Measurements from ENCODE around the gene TLCD3A.
"Not testable (repeated sequence)": the region's sequence is repeated elsewhere in the genome, so short reads cannot be mapped to it uniquely, and the experiment has no call there.

The TLCD3A gene

DNA sequence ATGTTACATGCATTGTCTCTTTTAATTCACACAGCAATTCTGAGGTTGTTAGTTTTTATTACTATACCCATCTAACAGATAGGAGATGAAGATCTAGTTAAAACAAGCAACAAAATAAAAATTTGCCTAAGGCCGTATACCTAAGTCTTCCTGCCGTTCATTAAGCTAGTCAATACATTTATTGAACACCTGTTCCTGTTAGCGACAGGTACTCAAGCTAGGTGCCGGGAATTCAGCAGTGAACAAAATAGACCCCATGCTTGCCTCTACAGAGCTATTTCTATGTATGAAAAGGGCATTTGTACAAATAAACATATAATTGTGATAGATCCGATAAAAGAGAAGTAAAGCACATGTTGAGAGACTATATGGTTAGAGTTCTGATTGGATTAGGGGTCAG lies 14.3 kb upstream of the TLCD3A start:
- DNase-seq, result no peak

DNA sequence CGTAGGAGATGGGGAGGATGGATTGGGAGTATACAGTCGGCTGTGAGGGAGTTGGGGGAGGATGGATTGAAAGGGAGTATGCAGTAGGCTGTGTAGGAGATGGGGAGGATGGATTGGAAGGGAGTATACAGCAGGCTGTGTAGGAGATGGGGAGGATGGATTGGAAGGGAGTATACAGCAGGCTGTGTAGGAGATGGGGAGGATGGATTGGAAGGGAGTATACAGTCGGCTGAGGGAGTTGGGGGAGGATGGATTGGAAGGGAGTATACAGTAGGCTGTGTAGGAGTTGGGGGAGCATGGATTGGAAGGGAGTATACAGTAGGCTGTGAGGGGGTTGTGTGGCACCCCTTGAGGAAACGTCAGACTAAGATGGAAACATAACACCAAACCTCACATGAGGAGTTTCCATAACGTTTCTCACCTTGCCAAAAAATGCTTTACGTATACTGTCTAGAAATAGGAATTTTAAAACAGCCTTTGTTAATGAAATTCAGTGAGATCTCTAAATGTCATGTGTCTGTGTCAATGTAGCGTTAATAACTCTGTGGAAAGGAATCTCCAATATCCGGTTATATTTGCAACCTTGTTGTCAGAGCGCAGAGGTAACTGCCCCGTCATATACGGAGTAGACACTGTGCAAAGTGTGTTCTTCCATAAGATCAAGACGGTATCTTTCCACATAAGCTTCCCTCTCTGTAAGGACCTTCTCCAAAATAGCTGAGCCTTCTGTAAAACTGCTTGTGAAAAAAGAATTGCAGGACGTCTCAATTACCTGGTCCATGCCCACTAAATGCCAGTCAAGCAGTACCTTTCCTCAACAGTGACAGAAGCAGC lies 11.5 kb upstream of the TLCD3A start:
- DNase-seq, result no peak

DNA sequence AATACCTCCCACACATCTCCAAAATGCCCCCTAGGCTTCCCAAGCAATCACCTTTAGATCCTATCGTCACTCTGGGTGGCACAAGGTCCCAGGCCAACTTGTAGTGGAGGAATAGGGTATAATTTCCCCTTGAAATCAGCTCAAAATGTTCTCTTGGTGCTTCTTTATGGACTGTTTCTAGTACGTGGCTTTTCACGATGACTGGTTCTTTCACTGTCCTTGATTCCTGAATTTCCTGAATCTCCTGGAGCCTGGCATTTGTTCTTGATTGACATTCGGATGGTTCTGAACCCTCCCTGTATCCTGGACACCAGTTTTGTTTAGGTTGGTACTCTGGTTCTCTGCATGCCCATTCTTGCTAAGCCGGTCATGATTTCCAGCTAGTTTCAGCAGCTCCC lies 10.9 kb upstream of the TLCD3A start:
- DNase-seq, result no peak

DNA sequence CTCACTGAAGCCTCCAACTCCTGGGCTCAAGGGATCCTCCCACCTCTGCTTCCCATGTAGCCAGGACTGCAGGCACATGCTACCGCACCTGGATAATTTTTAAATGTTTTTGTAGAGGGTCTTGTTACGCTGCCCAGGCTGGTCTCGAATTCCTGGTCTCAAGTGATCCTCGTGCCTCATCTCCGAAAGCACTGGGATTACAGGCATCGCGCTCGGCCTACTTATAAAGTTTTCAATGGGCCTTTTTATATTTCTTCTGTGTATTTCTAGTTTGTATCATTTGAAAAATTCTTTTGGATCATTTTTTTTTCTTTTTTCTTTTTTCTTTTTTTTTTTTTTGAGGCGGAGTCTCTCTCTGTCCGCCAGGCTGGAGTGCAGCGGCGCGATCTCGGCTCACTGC lies 7.3 kb upstream of the TLCD3A start:
- DNase-seq, result no peak

DNA sequence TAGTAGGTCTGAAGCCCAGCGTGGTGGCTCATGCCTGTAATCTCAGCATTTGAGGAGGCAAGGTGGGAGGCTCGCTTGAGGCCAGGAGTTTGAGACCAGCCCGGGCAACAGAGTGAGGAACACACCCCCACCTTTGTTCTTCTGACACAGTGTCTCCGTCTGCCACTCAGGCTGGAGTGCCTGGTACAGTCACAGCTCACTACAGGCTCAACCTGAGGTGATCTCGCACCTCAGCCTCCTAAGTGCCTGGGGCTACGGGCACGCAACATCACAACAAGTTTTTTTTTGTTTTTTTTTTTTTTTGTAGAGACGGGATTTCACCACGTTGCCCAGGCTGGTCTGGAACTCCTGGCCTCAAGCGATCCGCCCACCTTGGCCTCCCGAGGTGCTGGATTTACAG lies 6.7 kb upstream of the TLCD3A start:
- no peak for DNase-seq

DNA sequence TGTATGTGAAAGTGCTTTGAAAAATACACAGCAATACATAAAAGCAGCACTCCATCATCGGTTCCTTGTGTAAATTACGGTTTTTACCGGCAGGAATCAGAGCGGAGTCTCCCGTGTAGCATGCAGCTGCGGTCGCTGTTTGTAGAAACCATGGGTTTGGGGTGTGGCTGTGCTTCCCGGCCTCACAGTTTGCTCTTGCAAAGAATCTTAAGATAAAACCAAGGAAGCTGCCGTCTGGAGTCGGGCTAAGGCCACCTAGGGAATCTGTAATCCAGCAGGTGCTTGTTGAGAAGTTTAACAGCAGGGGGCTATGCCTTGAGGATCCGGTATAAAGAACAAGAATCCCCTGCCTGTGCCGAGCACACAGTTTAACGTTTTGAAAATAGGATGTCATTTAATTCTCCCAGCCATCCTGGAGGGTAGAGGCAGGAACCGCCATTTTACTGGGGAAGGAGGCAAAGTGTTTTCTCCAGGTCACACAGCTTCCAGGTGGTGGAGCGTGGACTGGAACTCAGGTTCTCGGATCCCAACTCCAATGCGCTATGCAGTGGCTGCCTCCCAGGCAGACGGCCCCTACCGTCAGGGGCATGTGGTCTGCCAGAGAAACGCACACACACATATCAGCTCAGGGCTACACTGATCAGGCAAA lies 6.0 kb upstream of the TLCD3A start:
- no peak for DNase-seq

DNA sequence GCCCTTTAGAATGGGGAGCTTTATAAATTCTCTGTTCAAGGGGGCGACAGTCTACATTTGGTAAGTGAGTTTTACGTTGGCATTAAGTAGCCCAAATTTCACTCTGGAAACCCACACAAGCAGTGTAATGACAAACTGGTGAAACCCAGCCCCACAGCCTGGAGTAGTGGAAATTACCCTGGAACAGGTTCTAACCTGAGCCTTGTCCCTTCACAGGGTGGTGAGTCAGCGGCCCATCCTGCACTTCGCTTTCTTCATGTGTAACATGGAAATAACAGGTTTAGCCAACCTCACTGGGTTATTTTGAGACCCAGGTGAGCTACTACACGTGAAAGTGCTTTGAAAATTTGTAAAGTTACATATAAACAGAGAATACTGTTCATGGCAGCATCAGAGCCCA lies 3.5 kb upstream of the TLCD3A start:
- no peak for DNase-seq

DNA sequence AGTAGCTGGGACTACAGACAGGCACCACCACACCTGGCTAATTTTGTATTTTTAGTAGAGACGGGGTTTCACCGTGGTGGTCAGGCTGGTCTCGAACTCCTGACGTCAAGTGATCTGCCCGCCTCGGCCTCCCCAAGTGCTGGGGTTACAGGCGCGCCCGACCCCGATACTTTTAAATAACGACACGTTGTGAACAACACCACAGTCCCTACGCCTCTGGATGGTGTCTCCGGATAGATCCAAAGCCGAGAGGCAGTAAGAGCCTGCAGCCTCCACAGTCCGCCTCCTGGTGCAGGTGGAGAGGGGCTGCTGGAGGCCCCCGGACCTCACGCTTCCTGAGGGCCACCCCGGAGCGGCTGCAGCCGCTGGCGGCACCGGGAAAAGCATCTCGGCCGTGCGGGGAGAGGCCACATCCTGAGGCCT lies 741 bp upstream of the TLCD3A start:
- DNase-seq, result no peak

DNA sequence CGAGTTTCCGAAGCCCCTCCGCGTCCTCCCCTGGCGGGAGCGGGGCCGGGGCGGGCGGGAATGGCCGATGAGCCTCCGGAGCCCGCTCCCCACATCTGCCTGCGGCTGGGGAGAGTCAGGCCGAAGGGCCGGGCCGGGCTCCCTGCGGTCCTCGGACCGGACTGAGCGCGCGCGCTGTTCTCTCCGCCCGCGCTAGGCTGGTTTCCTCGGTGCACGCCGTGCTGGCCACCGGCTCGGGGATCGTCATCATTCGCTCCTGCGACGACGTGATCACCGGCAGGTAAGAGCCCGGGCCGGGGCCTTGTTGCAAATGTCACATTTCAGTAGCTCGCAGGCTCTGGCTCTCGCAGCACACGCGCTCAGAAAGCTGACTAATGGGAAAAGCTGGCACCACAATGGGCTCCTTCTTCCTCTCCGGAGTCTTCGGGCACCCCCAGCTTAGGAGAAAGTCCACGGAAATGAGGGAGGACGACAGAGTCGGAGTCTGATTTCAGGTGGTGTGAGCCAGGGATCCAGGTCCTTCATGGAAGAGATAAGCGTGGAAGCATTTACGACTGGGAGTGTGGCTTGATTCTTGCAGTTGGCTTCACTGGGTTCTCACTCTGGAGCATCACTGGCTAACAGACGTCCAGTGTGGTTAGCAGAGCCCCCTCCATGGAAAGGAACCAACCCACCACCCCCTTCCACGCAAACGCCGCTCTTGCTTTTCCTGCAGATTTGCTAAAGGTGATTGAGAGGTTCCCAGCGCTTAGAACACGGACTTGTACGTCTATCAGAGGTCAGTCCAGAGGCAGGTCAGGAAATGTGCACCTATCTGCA lies 715 bp downstream of the TLCD3A start:
- peak in 1 of 2 experiments; percentile 21 for DNase-seq

DNA sequence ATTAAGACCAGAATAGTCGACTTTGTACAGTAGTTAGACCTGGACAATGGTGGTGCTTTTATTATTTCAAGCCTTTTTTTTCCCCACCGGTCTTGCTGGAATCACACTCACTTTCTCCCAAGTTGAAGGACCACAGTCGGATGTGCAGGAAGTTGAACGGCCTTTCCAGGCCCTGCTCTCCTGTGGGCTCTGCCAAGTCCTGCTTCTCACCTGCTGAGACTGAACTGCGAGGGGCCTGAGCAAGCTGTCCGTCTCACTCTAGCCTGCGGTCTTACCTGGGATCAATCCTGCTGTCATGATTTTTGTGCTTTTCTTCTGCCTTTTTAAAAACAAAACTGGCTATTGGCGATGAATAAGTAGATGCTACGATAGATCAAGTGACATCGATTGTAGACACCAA lies 1.3 kb downstream of the TLCD3A start:
- DNase-seq, result peak in 1 of 2 experiments; percentile 30

DNA sequence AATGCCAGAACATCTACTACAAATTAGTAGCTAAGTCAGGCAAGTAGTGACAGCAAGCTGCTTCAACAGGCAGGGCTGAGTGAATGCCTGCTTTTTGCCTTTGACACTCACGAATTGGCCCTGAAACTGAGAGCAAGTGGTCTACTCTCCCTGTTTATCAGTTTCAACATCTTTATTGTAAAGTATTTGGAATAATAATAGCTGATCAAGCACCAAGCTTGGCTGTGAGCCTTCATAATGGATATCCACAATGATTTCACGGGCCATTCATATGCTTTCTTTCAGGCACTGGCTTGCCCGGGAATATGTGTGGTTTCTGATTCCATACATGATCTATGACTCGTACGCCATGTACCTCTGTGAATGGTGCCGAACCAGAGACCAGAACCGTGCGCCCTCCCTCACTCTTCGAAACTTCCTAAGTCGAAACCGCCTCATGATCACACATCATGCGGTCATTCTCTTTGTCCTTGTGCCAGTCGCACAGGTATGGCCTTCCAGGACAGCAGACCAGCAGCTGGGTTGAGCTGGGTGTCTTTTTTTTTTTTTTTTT lies 5.2 kb downstream of the TLCD3A start:
- no peak for DNase-seq

DNA sequence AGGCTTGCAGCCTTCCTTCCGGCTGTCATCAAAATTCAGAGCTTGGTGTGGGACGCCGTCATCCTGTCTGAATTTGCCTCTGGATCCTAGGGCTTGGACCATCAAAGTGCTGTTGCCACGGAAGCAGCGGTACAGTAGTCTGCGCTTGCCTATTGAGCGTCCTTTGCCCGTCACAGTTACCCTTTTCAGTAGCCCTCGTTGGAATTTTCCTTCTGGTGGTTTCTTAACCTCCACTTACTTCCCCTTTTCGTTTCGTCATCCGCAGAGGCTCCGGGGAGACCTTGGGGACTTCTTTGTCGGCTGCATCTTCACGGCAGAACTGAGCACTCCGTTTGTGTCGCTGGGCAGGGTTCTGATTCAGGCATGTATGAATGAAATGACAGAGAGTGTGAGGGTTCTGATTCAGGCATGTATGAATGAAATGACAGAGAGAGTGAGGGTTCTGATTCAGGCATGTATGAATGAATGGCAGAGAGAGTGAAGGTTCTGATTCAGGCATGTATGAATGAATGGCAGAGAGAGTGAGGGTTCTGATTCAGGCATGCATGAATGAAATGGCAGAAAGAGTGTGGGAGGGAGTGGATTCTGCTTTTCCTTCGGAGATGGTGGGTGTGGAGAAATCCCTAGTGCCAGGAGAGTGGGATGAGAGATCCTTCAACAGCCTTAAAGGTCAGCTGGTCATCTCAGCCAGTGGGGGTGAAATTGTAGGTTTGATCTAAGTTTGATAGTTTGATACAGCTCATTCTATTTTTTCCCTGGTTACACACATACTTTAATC lies 8.0 kb downstream of the TLCD3A start:
- DNase-seq, result no peak

DNA sequence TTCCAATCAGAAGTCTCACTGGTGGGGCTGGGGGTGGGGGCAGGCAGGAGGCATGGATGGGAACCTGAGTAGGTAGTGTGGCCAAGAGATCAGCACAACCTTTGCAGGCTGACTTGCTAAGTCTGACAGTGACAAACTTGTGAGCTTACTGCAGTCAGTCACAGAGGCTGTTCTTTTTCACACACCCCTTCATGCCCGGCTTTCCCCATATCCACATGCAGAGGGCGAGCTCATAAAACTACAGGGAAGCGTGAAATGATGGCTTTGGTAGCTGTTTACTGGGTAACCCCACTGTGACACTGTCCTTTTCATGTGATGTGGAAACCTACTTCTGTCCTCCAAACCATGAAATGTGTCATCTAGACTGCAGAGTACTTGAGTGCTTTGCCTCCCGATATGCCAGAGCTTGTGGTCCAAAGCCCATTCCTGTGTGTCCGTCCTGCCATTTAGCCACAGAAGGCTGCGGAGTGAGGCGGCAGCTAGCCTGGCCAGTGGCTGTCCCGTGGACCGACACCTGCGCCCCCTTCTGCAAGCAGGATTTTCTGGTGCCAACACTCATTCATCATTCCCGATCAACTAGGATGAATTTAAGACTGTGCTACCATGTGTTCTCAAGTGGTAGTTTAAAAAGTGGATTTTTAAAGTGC lies 9.9 kb downstream of the TLCD3A start:
- DNase-seq, result no peak

DNA sequence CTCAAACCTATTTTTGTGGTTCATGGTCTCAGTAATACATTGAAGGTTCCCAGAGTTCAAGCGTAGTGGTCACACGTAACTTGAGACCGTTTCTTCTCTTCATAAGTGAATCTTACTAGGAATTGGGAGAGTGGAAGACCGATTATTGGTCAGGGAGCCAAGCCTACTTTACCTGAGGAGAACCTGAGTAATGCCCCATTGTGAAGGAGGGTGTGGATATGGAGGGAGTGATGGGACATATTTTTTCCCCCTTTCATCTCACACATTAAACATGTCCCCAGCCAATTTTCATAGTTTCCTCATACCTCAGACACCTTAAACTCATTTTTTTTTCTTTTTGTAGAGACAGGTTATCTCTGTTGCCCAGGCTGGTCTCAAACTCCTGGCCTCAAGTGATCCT lies 10.7 kb downstream of the TLCD3A start:
- no peak for DNase-seq

DNA sequence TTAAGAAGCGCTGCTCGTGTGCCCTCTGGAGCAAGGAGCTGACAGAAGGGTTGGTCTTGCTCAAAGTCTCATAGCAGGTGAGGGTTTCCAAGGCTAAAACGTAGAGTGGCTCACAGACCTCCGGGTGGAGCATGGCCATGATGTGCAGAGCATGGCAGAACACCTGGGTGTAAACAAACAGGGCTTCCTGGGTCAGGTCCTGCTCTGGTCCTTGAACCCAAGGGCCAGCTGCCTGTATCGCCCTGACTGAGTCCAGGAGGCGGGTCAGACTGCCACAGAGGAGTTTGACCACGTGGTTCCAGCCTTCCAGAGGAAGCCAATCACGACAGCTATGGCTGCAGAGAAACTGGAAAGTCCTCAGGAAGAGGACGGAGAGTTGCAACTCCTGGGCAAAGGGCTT lies 12.5 kb downstream of the TLCD3A start:
- no peak for DNase-seq

DNA sequence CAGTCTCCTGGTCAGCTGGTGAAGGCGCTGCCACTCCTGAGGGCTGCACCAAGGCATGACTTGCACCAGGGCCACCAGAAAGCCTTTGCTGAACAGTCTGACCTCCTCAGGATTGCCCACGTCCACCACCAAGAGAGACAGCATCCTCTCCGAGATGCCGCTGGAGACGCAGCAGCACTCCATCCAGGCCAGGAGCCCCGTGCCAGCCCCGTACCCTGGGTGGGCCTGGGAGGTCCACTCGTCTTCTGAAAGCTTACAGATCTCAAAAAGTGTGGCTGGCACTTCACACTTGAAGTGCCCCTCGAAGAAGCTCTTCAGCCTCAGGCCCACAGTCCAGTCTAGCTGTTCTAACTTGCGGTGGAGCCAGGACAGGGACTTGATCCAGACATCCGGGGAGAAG lies 13.0 kb downstream of the TLCD3A start:
- no peak for DNase-seq

DNA sequence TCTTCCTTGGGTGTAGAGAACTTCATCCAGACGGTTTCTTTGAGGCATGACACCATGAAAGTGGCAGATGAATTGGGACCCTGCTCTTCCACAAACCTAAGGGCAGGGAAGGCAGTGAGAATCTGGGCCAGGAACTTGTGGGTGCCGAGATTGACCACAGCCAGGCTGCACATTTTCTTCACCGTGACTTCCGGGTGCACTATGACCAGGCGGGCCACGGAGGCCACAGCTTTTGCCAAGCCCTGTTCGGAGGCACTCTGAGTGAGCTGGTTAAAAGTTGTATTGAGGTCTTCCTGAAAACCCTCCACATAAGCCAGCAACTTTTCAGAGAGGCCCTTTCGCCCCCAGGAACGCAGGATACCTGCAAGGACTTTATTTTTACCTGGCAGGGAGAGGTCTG lies 13.8 kb downstream of the TLCD3A start:
- no peak for DNase-seq

DNA sequence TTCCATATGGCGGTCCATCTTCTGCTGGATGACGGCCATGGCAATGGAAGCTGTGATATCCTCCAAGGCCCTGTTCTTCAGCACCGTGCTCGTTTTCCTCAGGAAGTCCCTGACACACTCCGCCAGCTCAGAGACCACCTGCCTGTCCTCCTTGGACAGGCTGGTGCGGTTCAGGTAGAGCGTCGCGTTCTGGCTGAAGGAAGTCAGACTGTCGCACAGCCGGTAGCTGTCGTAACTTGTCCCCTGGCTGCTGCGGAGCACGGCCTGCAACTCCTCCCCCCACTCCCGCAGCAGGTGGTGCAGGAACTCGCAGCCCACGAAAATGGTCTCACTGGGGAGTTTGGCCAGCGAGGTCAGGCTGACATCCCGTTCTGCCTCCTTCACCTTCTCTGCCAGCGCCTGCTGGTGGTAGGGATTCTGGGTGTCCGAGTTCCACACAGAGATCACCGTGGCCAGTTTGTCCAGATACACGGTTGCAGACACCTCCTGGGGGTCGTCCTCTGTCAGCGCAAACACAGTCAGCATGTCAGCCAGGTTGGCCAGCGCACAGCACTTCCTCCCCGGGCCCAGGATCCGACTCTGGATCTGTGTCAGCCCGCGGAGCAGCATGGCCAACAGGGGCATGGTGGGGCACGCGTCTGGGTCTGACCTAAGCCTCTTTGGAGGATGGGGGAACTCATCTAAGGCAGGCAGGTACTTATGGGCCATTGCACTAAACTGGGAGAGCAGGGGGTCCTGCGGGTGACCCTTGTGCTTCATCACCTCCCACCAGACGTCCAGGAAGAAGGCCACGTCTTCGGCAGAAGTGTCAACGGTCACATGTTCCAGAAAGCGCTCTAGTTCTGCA lies 14.6 kb downstream of the TLCD3A start:
- no peak for DNase-seq

DNA sequence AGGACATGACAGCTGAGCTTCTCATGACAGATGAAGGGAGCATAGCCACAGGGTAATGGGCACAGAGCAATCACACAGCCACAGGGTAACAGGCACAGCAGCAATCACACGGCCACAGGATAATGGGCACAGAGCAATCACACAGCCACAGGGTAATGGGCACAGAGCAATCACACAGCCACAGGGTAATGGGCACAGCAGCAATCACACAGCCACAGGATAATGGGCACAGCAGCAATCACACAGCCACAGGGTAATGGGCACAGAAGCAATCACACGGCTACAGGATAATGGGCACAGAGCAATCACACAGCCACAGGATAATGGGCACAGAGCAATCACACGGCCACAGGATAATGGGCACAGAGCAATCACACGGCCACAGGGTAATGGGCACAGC lies 16.2 kb downstream of the TLCD3A start:
- DNase-seq, result not testable (repeated sequence)

DNA sequence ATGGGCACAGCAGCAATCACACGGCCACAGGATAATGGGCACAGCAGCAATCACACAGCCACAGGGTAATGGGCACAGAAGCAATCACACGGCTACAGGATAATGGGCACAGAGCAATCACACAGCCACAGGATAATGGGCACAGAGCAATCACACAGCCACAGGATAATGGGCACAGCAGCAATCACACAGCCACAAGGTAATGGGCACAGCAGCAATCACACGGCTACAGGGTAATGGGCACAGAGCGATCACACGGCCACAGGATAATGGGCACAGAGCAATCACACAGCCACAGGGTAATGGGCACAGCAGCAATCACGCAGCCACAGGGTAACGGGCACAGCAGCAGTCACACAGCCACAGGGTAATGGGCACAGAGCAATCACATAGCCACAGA lies 17.0 kb downstream of the TLCD3A start:
- not testable (repeated sequence) for DNase-seq

DNA sequence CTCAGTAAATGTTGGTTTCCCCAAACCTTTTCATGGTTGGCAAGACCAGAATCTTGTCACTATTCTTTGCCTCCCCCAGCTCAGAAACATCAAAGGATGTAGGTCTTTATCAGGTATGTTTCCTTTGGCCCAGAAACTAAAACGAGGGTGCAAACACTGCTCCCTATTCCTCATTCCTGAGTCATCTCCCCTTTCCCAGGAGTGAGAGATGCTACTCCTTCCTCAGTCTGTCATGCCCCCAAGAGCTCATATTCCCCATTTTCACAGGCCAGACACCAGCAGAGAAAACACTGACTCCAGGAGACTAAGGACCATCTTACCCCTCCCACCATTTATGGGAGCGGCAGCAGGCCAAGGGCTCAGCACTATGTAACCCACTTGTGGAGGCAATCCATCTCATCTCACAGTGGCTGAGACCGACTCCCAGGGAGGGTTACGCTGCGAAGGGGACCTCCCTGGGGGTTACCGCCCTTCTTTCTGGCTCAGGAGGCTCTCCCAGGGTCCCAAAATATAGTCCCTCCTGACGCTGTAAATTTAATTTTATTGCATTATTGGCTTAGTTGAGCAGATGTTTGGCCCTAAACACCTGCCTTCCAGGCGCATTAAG lies 18.1 kb downstream of the TLCD3A start:
- no peak for DNase-seq

Data from NCI-H2081 (cell line).